SU-DHL-6 (cell line): Measurements from ENCODE around the gene DCLK1.

Experiments used
- CTCF ChIP-seq: fragments of 200-600 bp; sonication (generic); IDR thresholded peaks from one replicate; pipeline ENCODE4 v1.5.1; 2017; ENCODE audit warnings: antibody characterized with exemption, mild to moderate bottlenecking, low read length, moderate library complexity; ENCODE audit not compliant: insufficient read depth, poor library complexity, severe bottlenecking
- EZH2phosphoT487 ChIP-seq: fragments of 200-600 bp; sonication (generic), shearing (Covaris generic); conservative IDR thresholded peaks from 2 replicates; pipeline ENCODE4 v1.6.1; 2018; ENCODE audit warnings: mild to moderate bottlenecking, antibody characterized with exemption, low read length, moderate library complexity, mixed read lengths

GRCh38 chr13:35733827-35734226, 397.4 kb downstream of the DCLK1 start:
- no peak for TF ChIP-seq CTCF
- TF ChIP-seq EZH2phosphoT487 = no peak
